HG02623 (cell line): ENCODE measurements around the gene SCN10A.

Experiments used
- ATAC-seq: cut with Tn5 transposase; IDR thresholded peaks from one replicate; pipeline ENCODE4 v1.9.1; 2021; ENCODE audit warnings: moderate library complexity; ENCODE audit not compliant: unreplicated experiment

SCN10A gene

DNA sequence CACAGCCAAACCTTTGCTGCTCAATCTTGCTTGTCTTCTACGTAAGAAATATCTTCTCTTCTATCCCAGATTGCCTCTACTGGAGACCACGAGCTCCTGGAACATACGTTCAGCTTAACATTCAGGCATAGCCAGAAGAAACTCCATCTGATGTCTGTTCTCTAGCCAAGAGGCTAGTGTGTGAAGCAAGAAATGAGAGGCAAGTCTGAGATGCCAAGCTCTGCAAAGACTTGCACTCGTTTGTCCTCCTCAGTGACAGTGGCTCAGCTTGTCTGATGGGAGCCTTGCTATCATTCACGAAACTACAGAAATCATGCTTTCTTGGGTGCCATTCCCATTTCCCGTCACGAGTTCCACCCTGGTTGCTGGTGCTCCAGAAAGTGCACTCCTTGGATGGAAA, at the start of gene SCN10A:
TSS of gene SCN10A (minus strand) at position 192 of the 400 bp plus-strand sequence. CDS start 22,207 bp downstream, outside the sequence.
- no peak for ATAC-seq

GRCh38 chr3:38853011-38853410, 37.0 kb upstream of the SCN10A start:
- no peak for ATAC-seq

GRCh38 chr3:38843898-38844297, 27.9 kb upstream of the SCN10A start:
- no peak for ATAC-seq

DNA sequence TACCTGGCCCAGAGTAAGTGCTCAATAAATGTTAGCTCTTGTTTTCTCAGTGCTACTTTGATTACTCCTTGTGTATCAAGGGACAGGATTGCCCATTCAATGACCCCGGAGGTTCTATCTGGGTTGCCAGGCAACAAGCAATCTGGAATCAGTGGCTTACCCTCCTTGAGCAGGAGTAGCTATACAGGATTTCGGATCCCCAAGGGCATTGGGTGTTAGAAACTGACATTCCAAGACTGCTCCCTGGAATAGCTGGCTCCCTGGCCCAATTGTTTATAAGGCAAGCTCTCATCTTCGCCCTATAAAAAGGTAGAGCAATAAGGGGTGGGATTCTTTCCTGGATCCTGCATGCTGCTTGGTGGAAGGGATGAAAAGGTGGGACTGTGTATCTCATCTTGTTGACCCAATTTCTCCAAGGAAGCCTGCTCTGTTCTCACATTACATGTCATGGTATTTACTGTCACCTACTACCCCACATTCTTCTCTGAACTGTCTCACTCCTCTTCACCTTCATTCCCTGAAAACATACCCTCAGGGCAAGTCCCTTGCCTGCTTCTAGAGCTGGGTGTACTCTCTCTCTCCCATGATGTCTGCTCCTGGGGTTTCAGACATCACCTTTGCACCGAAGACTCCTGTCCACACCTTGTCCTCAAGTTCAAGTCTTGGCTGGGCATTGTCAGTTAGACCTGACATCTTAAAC, 26.4 kb upstream of the SCN10A start:
- ATAC-seq, result no peak

- ATAC-seq, result no peak
Measured at GRCh38 chr3:38840987-38841386, 25.0 kb upstream of the SCN10A start.

GRCh38 chr3:38837358-38837757, 21.3 kb upstream of the SCN10A start:
- ATAC-seq, result no peak

GRCh38 chr3:38836561-38836960, 20.5 kb upstream of the SCN10A start:
- no peak for ATAC-seq

DNA sequence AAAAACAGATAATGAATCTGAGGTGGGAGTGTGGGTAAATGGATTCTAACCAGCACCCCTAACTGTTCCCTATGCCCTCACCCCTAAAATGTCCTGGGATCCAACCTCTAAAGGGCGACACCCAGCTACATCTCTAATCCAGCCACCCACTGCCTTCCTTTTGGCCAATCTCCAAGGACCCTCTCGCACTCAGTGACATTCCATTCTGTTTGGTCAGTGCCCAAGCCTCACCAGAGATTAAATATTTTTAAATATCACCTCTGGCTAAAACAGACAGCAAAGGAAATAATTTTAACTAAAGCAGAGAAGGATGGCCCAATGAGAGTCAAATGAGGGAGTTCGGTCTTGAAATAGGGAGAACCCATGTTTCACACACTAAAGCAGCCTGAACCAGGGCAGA, 19.9 kb upstream of the SCN10A start:
- ATAC-seq, result no peak

DNA sequence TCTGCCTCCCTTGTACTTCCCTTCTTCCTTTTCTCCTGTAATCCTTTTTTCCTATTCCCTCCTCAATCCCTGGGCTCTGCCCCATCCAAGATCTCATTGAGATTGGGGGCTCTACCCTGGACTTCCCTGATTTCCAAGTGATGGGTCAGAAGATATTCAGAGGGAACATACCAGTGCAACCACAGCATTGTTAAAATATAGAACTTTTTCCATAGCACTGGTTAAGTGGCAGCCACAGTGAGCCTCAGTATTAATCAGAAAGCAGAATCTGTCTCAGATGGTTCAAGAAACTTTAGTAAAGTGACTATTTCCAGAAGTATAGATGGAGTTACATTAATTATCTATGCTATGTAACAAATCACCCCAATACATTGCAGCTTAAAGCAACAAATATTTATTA, 18.7 kb upstream of the SCN10A start:
- ATAC-seq, result no peak

DNA sequence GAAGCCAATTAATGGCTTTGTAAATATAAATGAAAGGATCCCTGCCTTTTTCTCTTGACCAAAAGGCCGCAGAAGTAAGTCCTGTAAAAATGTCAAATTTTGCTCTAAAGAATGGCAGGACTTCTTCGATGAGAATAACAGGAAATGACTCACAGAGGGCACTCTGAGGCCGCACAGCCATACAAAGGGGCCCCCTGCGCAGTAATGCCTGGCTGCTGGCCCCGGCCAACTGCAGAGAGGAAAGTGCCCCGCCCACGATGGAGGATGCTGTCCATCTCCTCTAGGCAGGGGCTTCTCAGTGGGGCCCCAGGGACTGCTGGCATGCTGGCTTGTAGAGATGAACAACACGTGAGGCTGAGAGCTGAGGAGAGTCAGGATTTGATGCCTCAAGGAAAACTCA, 18.1 kb upstream of the SCN10A start:
- no peak for ATAC-seq

DNA sequence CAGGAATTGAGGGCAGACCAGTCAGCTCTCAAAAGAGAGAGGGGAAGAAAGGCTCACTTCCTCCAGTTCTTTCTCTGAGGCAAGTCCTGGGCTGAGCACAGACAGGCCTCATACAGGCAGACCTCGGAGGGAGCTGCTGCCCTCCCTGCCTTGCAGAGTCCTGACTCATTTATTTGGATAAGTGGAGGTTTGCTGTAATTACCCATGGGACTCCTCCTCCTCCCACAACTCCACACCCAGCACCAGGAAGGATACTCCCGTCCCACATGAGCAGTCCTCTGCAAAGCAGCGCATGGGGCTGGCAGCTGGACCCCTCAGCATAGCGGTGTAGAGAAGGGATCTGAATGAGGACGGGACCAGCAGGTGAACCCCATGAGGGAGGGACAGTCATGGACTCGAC, 13.4 kb upstream of the SCN10A start:
- no peak for ATAC-seq

DNA sequence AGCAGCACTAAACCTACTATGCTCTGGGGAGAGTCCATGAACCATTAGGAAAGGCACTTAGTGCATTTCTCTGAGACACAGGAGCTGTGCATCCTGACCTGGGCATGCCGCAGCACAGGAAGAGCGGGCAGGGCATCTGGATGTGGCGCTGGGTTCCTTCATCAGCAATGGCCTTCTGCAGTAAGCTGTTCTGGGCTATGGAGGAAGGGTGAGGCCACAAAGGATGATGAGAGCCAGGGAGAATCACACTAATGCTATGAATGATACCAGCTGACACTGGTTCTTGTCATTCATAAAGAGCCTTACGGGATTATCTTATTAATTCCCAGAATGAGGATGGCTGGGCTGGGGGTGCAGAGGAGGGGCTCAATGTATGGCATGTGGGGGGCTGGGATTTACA, 12.7 kb upstream of the SCN10A start:
- no peak for ATAC-seq

DNA sequence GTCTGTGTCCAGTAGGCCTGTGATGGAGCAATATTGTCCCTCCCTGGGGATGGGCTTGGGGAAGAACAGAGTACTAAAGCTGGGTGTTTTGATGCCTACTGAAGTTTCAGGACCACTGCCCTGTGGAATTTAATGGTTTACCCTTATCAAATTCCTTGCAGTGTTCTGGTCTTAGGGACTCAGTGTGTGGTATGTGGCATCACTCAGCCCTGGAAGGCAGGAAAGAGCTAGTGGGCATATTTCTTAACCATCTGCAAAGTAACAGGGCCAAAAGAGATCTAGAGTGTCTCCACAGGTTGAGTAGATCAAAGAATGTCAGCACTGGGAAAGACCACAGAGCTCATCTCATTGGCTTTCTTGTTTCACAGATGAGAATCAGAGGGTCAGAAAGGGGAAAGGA, 11.8 kb upstream of the SCN10A start:
- no peak for ATAC-seq

GRCh38 chr3:38826001-38826400, 10.0 kb upstream of the SCN10A start:
- no peak for ATAC-seq

GRCh38 chr3:38824349-38824748, 8.3 kb upstream of the SCN10A start:
- no peak for ATAC-seq

- no peak for ATAC-seq
Measured at GRCh38 chr3:38823722-38824121, 7.7 kb upstream of the SCN10A start.

DNA sequence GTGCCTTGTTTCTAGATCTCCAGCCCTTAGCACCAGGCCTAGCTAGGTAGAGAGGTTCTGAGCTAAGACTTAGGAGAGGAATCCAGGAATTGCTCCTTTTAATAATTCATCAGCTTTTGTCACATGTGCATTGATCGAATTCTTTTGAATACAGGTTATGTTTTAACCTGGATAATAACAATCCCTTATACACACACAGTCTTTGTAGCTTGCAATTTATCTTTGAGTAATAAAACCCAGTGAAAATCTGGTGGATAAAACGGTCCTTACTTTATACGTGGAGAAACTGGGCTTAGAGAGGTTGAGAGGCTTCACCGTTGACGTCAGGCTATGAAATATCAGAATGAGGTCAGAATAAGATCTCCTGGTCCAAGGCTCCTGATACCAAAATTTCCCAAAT, 7.2 kb upstream of the SCN10A start:
- ATAC-seq, result no peak

GRCh38 chr3:38811822-38812221, 4.2 kb downstream of the SCN10A start:
- ATAC-seq, result no peak

GRCh38 chr3:38805765-38806386, 10.1 kb downstream of the SCN10A start:
- no peak for ATAC-seq

DNA sequence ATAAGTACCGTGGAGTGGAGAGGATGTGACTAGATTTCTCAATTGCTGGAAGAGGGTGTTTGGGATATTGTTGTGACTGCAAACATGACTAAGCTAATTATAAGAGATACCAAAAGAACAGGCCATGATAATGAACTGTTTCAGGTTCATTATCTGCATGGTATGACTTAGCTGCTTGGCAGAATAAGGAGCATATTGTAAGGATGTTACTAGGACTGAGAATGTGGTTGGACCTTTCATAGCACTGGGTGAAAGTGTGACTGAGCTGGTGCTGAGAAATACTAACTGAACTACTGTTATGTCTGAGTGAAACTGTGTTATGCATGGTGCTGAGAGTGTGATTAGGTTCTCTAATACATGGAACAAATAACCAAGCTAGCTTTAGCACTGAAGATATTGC, 11.0 kb downstream of the SCN10A start:
- no peak for ATAC-seq

DNA sequence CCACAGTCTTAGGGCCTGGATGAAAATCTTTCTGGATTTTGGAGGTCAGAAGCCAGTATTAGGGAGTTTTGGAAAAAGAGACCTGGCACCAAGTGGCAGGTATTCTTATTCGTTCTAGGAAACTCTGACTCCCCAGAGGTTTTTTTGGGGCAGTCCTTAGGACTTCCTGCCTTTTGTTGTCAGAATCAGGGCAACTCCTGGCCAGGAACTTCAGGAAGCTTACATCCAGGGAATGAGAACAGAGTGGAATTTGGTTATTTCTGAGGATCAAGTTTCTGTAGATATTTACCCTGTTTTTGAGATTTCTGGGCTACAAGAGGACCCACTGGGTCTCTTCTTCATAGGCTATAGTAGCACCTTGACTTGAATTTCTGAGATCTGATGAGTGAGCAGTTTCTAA, 15.5 kb downstream of the SCN10A start:
- ATAC-seq, result no peak

- ATAC-seq, result no peak
Measured at GRCh38 chr3:38793721-38794120, 22.3 kb downstream of the SCN10A start.

DNA sequence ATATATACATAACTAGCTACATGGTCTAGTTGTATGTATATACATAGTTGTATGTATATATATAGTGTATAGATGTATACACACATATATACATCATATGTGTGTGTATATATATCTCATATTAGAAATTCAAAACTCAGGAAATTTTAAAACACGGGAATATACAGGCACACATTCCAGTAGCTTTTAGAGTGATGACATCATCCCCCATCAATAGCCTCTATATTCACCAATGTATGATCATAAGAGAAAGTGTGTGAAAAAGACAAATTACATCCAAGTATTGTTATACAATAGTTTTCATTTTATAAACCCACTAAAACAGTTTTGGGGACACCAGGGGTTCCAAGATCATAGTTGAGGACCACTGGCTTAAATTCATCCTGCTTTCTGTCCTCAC, 23.0 kb downstream of the SCN10A start:
- ATAC-seq, result no peak
